Measurements from ENCODE around the gene CPNE4. TPM values are rescaled to one million over a fixed set of nuclear protein-coding genes. Genes with fewer than 3 reads are reported as not detected.

CPNE4 gene
- total RNA-seq, 2 experiments from 2014 or later = not detected

- CTCF ChIA-PET = no interaction called here
- intact Hi-C loops (cut with micrococcal nuclease) = no loop called here
- Mint-ChIP-seq H3K27ac (no peak overlapping the region), H3K4me3 (no peak overlapping the region), H3K27me3 (ENCODE audit: low read depth) (peaks cover 8% of the 10 kb centered on the region), H3K9me3 (no peaks in the 10 kb centered on the region), H3K36me3 (ENCODE audit: low read depth) (no peaks in the 10 kb centered on the region), H3K4me1 (ENCODE audit: low read depth) (no peaks in the 10 kb centered on the region)
- no peak for DNase-seq
Measured at GRCh38 chr3:131847966-131848510, 186.8 kb downstream of the CPNE4 start.

- Mint-ChIP-seq H3K4me3 (no peak overlapping the region), H3K36me3 (ENCODE audit: low read depth) (no peaks in the 10 kb centered on the region), H3K27me3 (ENCODE audit: low read depth) (peaks cover 4% of the 10 kb centered on the region), H3K9me3 (no peaks in the 10 kb centered on the region), H3K27ac (no peak overlapping the region), H3K4me1 (ENCODE audit: low read depth) (no peaks in the 10 kb centered on the region)
- DNase-seq = no peak
- CTCF ChIA-PET = no interaction called here
- intact Hi-C loops (cut with micrococcal nuclease) = no loop called here
Measured at GRCh38 chr3:131846296-131846924, 188.4 kb downstream of the CPNE4 start.

GRCh38 chr3:131843174-131843573, 191.6 kb downstream of the CPNE4 start:
- DNase-seq = no peak
- Mint-ChIP-seq H3K9me3 (no peaks in the 10 kb centered on the region), H3K27ac (no peak overlapping the region), H3K4me1 (ENCODE audit: low read depth) (no peaks in the 10 kb centered on the region), H3K4me3 (no peak overlapping the region), H3K27me3 (ENCODE audit: low read depth) (peaks cover under 1% of the 10 kb centered on the region), H3K36me3 (ENCODE audit: low read depth) (no peaks in the 10 kb centered on the region)
- intact Hi-C loops (cut with micrococcal nuclease) = no loop called here
- CTCF ChIA-PET = no interaction called here

GRCh38 chr3:131840156-131840797, 194.5 kb downstream of the CPNE4 start:
- CTCF ChIA-PET = no interaction called here
- Mint-ChIP-seq H3K27ac (no peak overlapping the region), H3K27me3 (ENCODE audit: low read depth) (peaks cover 4% of the 10 kb centered on the region), H3K4me1 (ENCODE audit: low read depth) (no peaks in the 10 kb centered on the region), H3K9me3 (no peaks in the 10 kb centered on the region), H3K4me3 (no peak overlapping the region), H3K36me3 (ENCODE audit: low read depth) (no peaks in the 10 kb centered on the region)
- intact Hi-C loops (cut with micrococcal nuclease) = no loop called here
- DNase-seq = no peak

GRCh38 chr3:131835906-131836305, 198.9 kb downstream of the CPNE4 start:
- Mint-ChIP-seq H3K9me3 (no peaks in the 10 kb centered on the region), H3K27ac (no peak overlapping the region), H3K4me1 (ENCODE audit: low read depth) (no peaks in the 10 kb centered on the region), H3K36me3 (ENCODE audit: low read depth) (no peaks in the 10 kb centered on the region), H3K4me3 (no peak overlapping the region), H3K27me3 (ENCODE audit: low read depth) (peaks cover 9% of the 10 kb centered on the region)
- no peak for DNase-seq
- CTCF ChIA-PET = no interaction called here
- intact Hi-C loops (cut with micrococcal nuclease) = no loop called here

GRCh38 chr3:131831608-131832007, 203.2 kb downstream of the CPNE4 start:
- Mint-ChIP-seq H3K4me1 (ENCODE audit: low read depth) (no peaks in the 10 kb centered on the region), H3K27me3 (ENCODE audit: low read depth) (peaks cover 9% of the 10 kb centered on the region), H3K9me3 (no peaks in the 10 kb centered on the region), H3K4me3 (no peak overlapping the region), H3K36me3 (ENCODE audit: low read depth) (no peaks in the 10 kb centered on the region), H3K27ac (no peak overlapping the region)
- no peak for DNase-seq
- CTCF ChIA-PET = no interaction called here
- intact Hi-C loops (cut with micrococcal nuclease) = no loop called here

GRCh38 chr3:131821191-131821762, 213.5 kb downstream of the CPNE4 start:
- DNase-seq = no peak
- peaks cover 5% of the 10 kb centered on the region for H3K27me3 Mint-ChIP-seq (ENCODE audit: low read depth)
- no peak overlapping the region for H3K27ac Mint-ChIP-seq
- H3K4me3 Mint-ChIP-seq = no peak overlapping the region
- H3K4me1 Mint-ChIP-seq (ENCODE audit: low read depth) = no peaks in the 10 kb centered on the region
- intact Hi-C loops (cut with micrococcal nuclease) = no loop called here
- H3K36me3 Mint-ChIP-seq (ENCODE audit: low read depth) = no peaks in the 10 kb centered on the region
- CTCF ChIA-PET = no interaction called here
- no peaks in the 10 kb centered on the region for H3K9me3 Mint-ChIP-seq

GRCh38 chr3:131819381-131820055, 215.3 kb downstream of the CPNE4 start:
- no peaks in the 10 kb centered on the region for H3K4me1 Mint-ChIP-seq (ENCODE audit: low read depth)
- intact Hi-C loops (cut with micrococcal nuclease) = no loop called here
- H3K4me3 Mint-ChIP-seq = no peak overlapping the region
- H3K9me3 Mint-ChIP-seq = no peaks in the 10 kb centered on the region
- CTCF ChIA-PET = no interaction called here
- H3K27ac Mint-ChIP-seq = no peak overlapping the region
- DNase-seq = no peak
- H3K36me3 Mint-ChIP-seq (ENCODE audit: low read depth) = no peaks in the 10 kb centered on the region
- H3K27me3 Mint-ChIP-seq (ENCODE audit: low read depth) = peaks cover 5% of the 10 kb centered on the region

GRCh38 chr3:131812433-131812832, 222.4 kb downstream of the CPNE4 start:
- H3K27me3 Mint-ChIP-seq (ENCODE audit: low read depth) = peaks cover 12% of the 10 kb centered on the region
- no peaks in the 10 kb centered on the region for H3K36me3 Mint-ChIP-seq (ENCODE audit: low read depth)
- H3K4me3 Mint-ChIP-seq = no peak overlapping the region
- H3K4me1 Mint-ChIP-seq (ENCODE audit: low read depth) = no peaks in the 10 kb centered on the region
- CTCF ChIA-PET = no interaction called here
- H3K9me3 Mint-ChIP-seq = no peaks in the 10 kb centered on the region
- H3K27ac Mint-ChIP-seq = no peak overlapping the region
- intact Hi-C loops (cut with micrococcal nuclease) = no loop called here
- no peak for DNase-seq

- Mint-ChIP-seq H3K27ac (no peak overlapping the region), H3K36me3 (ENCODE audit: low read depth) (no peaks in the 10 kb centered on the region), H3K27me3 (ENCODE audit: low read depth) (peaks cover 18% of the 10 kb centered on the region), H3K4me3 (no peak overlapping the region), H3K4me1 (ENCODE audit: low read depth) (no peaks in the 10 kb centered on the region), H3K9me3 (no peaks in the 10 kb centered on the region)
- CTCF ChIA-PET = interaction anchor here (0.6 to 0.8 kb wide), 2 partner anchors 13 to 181 kb away, joined by 3 read pairs; no protein-coding TSS in a partner anchor
- DNase-seq = no peak
- intact Hi-C loops (cut with micrococcal nuclease) = no loop called here
Measured at GRCh38 chr3:131811481-131811880, 223.3 kb downstream of the CPNE4 start.

- DNase-seq = no peak
- H3K36me3 Mint-ChIP-seq (ENCODE audit: low read depth) = no peaks in the 10 kb centered on the region
- CTCF ChIA-PET = no interaction called here
- no peaks in the 10 kb centered on the region for H3K4me1 Mint-ChIP-seq (ENCODE audit: low read depth)
- no peak overlapping the region for H3K4me3 Mint-ChIP-seq
- no peaks in the 10 kb centered on the region for H3K9me3 Mint-ChIP-seq
- H3K27ac Mint-ChIP-seq = no peak overlapping the region
- peaks cover 24% of the 10 kb centered on the region for H3K27me3 Mint-ChIP-seq (ENCODE audit: low read depth)
- intact Hi-C loops (cut with micrococcal nuclease) = no loop called here
Measured at GRCh38 chr3:131807822-131808221, 227.0 kb downstream of the CPNE4 start.

- no peaks in the 10 kb centered on the region for H3K9me3 Mint-ChIP-seq
- H3K4me1 Mint-ChIP-seq (ENCODE audit: low read depth) = no peaks in the 10 kb centered on the region
- H3K36me3 Mint-ChIP-seq (ENCODE audit: low read depth) = no peaks in the 10 kb centered on the region
- DNase-seq = no peak
- no peak overlapping the region for H3K27ac Mint-ChIP-seq
- intact Hi-C loops (cut with micrococcal nuclease) = no loop called here
- no peak overlapping the region for H3K4me3 Mint-ChIP-seq
- peaks cover 21% of the 10 kb centered on the region for H3K27me3 Mint-ChIP-seq (ENCODE audit: low read depth)
- CTCF ChIA-PET = no interaction called here
Measured at GRCh38 chr3:131806736-131807135, 228.1 kb downstream of the CPNE4 start.
